GM18861 (cell line): ENCODE data around the gene MTX2.

Experiments
- ATAC-seq: cut with Tn5 transposase; IDR thresholded peaks from one replicate; pipeline ENCODE4 v1.9.1; 2021; ENCODE audit not compliant: unreplicated experiment

MTX2 gene

DNA sequence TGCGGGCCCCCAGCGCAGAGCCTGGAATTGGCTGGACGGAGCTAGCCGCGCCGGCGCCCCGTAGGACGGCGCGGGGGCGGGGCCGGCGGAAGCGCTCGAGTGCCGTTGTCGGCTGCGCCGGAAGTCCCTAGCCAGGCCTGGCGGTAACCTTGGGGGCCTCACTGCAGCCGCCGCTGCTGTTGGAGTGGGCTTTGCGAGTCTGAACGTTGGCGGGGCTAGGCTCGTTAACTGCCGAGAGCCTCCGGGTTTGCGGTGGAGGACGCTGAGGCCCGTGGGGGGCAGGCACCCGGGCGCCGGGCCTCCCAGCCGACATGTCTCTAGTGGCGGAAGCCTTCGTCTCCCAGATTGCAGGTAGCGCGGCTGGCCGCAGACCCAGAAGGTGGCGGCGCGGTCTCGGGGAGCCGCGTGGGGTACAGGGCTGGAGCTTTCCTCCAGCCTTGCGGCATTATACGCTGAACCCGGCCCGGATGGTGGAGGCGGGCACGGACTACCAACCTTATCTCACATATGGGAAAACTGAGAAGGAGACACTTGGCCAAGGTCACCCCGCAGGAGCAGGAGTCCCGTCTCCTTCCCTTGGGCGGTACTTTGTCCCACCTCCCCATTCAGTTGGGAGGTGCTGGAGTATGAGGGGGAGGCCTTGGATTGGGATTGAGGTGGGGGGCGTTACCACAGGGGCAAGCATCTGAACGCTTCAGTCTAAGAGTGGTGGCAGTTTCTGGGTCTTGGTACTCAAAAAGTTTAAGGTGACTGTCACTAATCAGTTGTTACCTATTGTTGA lies at the start of gene MTX2:
TSS of gene MTX2 (plus strand) at position 124 of the 781 bp plus-strand sequence. CDS start at position 312, 188 bp downstream.
- peak; percentile 90 for ATAC-seq

DNA sequence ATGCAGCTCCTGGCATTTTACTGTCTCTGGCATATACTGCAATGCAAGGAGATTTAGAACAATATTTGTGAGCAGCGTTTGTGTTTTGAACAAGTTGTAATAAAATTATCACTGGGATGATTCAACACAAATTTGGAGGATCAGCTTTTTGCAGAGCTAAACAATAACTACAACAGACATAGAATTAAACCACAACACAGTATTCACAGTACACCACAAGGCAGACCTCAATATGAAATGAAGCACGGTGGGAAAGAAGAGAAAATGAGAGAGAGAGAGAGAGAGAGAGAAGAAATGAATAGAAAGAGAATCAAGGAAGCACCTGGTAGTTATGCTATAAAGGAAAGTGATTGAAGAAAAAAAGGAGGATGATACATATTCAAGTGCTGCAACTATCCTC lies 41.4 kb upstream of the MTX2 start:
- ATAC-seq, result no peak

DNA sequence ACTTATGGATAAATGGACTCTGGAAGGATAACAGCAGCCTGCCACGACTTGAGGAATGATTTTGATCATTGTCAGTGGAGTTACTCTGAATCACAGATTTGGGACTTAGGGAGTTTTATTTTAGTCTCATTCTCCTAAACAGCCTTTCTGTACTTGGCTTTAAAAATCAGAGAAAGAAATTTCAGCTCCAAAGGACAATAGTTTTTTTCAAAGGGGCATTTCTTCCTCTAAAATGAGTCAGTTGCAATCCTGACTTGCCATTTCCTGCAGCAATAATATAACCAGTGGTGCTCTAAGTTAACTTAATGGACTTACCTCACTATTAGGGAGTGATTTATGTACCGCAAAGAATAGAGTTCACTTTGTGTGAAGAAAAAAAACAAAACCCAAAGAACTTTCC lies 35.1 kb upstream of the MTX2 start:
- no peak for ATAC-seq

DNA sequence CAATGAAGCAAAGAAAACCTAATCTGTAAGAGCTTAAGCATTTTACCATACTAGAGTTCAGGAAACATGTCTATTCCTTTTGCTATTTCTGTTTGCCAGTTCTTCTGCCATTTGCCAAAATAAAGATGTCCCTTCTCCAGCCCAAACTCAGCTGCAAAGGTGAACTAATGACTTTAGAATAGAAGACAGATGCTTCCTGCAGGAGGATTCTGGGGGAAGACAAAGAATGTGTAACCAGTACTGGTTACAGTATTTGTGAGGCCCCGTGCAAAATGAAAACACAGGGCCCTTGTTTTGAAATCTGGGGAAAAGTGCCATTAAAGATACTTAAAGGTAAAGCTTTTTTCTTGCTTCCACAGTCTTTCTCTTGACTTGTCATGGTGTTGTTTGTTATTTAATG lies 34.3 kb upstream of the MTX2 start:
- no peak for ATAC-seq

DNA sequence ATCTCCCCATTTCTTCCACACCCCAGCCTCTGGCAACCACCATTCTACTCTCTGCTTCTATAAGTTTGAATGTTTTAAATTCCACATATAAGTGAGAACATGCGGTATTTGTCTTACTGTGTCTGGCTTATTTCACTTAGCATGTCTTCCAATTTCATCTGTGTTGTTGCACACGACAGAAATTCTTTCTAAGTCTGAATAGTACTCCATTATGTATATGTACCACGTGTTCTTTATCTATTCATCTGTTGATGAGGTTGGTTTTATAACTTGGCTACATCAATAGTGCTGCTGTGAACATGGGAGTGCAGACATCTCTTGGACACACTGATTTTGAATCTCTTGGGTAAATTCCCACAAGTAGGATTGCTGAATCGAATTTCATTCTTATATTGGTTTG lies 31.8 kb upstream of the MTX2 start:
- no peak for ATAC-seq

DNA sequence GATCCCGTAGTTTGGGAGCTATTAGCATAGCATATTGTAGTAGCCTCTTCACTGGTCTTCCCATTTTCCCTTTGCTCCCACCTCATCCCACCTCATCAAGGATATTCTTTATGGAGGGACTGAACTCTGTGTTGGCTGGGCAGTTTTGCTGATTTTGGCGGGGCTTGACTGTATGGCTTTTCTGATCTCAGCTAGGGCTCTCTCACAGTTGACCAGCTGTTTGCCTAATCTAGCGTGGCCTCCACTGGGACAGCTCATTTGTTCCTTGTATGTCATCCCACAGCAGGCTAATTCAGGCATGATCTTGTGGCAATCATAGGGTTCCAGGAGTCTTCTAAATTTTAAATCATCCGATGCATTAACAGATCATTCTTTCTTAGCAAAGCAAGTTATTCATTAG lies 30.2 kb upstream of the MTX2 start:
- no peak for ATAC-seq

DNA sequence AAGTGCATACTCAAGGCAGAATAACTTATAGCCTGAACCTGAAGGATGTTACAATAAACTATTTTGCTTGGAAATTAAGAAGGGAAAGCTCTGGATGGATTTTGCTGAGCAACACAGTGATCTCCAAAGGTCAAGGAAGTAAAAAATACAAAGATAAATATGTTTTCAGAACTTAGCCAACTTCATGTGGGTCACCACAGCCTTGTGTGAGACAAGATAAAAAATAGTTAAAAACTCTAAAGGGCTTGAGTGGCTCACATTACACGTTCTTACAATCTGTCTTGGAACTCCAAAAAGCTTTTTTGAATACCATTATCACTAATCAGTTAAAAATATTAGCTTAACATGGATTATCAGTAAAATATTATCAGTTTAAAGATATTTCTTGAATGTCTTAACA lies 28.9 kb upstream of the MTX2 start:
- no peak for ATAC-seq

DNA sequence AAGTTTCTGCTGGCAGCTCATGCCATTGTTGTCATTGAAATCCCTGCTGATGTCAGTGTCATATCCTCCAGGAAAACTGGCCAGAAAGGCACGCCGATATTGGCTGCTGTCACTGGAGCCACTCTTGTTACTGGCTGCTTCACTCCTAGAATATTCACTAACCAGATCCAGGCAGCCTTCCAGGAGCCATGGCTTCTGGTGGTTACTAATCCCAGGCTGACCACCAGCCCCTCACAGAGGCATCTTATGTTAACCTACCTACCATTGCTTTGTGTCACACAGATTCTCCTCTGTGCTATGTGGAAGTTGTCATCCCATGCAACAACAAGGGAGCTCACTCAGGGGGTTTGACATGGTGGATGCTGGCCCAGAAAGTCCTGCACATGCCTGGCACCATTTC lies 27.0 kb upstream of the MTX2 start:
- no peak for ATAC-seq

DNA sequence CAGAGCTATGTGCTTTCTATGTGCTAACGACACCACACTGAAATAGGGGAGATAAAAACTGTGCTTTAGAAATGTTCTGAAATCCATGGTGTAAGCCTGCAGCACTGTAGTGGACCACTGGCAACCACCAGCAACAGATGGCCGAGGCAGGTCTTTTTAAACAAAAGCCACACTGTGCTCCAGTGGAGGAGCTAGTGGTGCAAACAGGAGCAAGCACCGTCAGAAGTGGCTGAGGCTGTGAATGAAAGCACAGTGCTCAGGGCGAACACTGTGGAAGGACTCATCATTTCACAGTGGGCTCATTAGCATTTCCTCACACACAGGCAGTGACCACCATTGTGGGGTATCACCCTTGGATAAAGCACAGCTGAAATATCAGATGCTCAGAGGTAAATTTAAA lies 22.9 kb upstream of the MTX2 start:
- no peak for ATAC-seq

DNA sequence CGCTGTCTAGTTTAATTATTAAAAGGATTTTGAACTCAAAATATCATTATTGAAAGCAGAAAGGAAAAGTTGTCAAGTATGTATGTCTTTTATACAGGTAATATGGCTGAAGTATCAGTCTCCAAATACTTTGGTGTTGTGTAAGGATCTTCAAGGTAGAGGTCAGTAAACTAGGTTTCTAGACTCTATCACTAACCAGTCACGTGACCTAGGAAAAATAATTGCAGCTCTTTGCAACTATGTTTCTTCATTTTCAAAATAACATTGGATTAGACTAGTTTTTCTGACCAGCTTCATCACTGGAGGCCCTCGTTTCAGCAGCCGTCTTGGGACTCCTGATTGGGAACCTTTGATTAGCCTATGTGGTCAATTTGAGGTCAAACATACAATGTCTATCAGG lies 21.4 kb upstream of the MTX2 start:
- no peak for ATAC-seq

DNA sequence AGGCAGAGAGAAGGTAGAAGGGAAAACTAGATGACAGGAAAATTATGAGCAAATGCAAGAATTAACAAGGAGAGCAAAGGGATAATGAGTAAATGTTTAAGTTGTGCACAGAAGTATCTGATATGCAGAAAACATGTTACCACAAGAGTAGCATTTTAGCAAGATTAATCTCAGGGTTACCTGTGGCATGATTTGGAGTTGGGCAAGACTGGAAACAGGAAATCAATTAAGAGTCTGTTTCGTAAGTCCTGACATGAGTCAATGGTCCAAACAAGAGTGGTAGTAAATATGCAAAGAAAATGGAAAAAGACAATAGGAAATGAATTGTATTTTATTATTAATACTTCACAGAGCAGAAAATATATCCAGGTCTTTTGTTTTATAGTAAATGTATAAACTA lies 17.3 kb upstream of the MTX2 start:
- no peak for ATAC-seq

DNA sequence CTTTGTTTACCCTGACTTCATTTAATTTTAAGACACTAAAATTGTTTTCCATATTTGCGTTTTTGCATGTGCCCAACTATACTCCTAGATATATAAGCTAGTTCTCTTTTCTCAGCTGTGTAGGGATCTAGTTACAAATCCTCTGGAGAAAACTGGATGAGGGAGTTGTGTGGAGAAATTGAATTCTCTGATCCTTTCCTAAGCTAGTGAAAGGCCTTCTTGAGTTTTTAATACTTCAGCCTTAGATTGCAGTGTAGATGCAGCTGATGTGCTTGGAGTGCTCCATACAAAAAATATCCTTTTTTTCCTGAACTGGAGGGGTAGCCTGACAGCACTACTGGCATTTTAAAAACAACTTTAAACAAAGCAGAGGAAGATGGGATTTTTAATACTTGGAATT lies 8.6 kb upstream of the MTX2 start:
- no peak for ATAC-seq

DNA sequence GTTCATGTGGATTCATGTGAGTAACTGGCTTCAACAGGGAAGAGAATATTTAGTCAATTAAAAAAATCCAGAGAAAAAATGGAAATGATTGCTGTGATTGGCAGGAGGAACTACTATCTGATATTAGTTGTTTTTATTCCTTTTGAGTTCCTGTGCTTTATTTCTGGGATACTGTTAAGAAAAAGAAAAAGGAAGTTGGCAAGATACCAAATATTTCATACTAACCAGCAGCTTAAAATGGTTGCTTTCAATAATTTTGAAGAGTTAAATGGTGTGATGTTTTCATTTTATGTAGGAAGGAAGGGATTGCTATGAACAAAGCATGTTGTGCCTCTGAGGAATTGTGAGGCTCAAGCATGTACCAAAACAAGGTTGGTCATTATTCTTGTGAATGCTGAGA lies 8.1 kb upstream of the MTX2 start:
- ATAC-seq, result no peak

DNA sequence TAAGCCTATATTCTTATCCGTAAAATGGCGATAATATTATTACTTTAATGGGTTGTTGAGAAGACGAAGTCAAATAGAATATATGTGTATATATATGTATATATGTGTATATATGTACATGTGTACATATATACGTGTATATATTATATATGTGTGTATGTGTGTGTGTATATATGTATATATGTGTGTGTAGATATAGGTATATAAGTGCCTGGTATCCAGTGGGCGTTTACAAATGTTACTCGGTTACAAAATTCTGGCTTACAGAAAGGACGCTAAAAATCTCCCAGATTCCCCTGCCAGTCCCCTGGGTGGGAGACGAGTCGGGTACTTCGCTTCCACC lies 295 bp upstream of the MTX2 start:
- ATAC-seq, result no peak

DNA sequence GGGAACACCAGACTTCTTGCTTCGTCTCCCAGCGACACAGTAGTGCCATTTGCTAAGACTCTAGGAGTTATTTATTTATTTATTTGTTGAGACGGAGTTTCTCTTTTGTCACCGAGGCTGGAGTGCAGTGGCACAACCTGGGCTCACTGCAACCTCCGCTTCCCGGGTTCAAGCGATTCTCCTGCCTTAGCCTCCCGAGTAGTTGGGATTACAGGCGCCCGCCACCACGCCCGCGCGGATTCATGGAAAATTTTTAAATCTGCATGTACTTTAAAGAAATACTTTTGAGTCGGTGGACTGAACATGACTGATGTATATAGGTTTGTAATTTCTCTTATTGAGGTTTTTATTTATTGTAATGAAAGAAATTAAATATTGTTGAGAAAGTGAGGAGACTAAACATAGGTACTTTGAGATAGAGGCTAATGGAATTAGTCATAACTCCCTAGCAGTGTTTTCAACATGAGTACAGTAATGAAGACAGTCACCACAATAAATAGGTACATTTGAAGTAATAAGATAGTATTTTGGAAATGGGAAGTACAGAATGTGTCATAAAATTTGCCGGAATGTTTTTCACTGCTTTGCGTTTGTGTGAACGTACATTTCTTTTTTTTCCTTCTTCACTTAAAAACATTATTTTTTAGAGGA lies 983 bp downstream of the MTX2 start:
- no peak for ATAC-seq

DNA sequence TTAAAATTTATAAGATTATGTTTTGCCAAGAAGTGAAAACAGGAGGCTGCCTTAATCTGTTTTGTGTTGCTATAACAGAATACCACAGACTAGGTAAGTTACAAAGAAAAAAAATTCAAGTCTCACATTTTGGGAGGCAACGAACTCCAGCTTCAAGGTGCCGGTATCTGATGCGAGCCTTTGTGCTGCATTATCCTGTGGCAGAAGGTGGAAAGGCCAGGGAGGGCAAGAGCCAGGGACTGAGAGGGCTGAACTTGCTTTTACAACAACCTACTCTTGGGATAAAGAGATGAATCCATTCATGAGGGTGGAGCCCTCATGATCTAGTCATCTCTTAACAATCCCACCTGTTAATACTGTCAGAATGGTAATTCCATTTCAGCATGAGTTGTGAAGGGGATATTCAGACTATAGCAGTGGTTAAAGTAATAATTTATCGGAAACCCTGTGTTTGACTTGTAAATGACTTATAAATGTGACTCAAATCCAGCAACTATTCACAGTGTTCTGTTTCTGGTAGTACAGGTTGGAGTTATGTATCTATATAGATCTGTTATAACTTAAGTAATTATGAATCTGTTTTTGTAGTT lies 3.7 kb downstream of the MTX2 start:
- ATAC-seq, result no peak

DNA sequence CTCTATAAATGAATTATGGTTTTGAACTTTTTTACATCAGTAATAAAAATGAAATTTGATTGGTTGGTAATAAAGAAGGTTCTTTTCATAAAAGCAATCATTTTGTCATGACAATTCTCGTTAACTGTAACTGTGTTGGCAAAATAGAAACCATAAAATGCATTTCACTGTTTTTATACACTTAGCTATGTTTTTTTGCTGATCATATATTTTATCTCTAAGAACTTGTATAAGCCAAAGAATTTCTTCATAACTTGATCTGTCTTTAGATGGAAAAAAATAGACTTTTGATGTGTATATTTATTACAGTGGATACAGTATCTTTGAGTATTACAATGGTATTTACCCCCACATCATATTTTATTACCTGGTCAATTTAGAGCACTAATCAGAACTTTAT lies 9.7 kb downstream of the MTX2 start:
- no peak for ATAC-seq

DNA sequence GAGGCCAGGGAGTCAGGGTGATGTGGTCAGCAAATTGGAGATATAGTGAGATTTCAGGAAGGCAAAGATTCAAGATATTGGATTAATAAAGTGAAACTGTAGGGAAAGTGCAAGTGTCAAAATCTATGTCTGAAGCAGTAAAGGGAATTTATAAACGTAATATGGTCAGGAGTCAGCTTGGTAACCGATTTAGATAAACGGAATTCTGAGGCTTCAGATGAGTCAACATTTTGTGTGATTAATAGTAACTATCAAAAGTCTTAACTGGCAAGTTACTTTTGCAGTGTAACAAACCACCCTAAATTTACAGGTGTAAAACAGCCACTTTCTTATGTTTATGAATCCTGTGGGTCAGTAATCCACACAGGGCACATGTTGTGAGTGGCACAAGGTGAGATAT lies 10.9 kb downstream of the MTX2 start:
- ATAC-seq, result no peak

DNA sequence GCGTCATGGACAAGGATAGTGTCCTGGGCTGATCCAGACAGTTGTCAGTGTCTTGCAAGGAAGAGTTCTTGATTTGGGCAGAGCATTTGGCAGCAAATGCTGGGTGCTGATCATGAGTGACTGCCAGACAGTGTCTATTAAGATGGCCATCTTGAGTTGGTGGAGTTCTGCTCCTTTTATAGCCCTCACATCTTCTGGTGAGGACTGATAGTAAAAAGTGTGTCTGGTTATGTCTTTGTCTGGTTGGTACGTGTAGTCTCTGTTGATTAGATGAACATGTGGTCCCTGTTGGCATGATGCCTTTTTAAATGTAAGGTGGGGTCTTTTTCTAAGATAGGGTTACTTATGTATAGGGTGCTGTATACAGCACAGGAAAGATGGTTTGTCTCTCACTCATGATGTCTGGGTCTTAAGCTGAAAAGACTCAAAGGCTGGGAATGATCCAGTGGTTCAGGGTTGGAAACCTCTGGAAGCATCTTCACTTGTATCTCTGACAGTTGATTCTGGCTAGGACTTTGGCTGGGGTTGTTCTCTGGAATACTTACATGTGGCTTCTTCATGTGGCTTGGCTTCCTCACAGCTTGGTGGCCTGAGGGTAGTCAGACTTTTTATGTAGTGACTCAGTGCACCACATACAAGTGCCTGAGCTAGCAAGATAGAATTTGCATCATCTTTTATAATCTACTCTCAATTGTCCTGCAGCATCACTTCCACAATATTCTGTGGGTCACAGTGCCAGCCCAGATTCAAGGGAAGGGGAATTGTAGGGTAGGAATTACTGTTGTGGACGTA lies 11.8 kb downstream of the MTX2 start:
- ATAC-seq, result no peak

DNA sequence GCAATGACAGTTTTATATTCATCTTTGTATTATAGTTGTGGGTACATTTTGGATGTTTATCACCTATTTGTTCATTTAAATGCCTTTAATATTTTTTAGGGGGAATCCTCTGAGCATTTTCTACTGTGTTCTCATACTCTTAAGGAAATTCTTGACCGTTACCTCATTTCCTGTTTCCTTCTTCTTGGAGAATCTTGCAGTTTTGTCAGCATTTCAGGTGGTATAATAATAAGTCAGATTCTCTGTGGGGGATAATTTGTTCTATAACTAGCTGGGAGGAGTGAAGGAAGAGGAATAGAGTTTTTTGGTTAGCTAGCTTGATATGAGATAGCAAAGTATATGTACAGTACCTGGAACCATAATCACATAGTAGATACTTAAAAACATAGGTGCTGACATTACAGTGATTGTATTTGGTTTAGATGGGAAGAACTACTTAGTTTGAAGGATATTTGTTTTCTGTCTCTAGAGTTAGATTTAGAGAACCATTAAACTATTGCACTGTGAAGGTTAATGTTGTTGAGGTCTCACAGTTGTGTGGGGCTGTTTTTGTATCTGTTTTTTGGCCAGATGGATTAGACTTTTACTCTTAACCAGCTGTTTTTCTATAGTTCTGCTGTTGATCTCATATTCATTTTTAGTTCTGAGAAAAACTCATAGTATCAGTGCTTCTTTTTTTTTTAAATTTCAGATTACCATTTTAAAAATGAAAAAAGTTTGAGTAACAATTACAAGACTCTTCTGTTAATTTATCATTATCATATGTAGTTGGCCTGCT lies 14.2 kb downstream of the MTX2 start:
- no peak for ATAC-seq

DNA sequence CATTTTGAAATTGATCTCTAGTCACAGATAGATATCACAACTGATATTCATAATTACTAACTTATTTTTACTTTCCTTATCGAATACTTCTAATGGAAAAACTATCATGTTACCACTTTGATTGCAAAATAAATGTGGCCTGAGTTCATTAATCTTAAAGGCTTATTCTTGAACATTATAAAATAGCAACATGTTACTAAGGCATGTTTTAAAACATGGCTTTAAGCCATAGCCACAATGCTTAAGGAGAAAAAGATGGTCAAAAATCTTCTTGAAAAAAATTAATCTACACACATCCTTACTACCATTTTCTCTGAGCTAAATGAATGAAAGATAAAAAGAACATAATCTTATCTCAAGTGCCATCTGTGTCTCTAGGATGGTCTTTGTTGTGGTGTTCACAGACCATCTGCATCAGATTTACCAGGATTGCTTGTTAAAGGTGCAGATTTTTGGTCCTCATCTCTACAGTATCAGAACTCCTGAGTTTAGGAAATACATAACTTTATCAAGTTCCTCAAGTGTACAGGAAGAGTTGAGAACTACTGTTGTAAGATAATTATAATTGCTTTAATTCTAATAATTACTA lies 15.3 kb downstream of the MTX2 start:
- no peak for ATAC-seq
